Fibroblast of mammary gland (primary cell): ENCODE results near the gene ATM.
"Not testable (repeated sequence)": the region's sequence is repeated elsewhere in the genome, so short reads cannot be mapped to it uniquely, and the experiment has no call there.

Source experiments
- DNase-seq: peaks from one replicate; pipeline ENCODE4 v3.0.0-alpha.2; 2010; ENCODE audit warnings: low read depth
- H3K4me3 ChIP-seq: 2 replicates; pipeline ENCODE4 v1.5.1; 2011; ENCODE audit warnings: low read depth, mild to moderate bottlenecking, low read length, moderate library complexity; ENCODE audit not compliant: control insufficient read depth
- CTCF ChIP-seq: conservative IDR thresholded peaks from 2 replicates; pipeline ENCODE4 v1.5.1; 2011; ENCODE audit warnings: low read depth, low read length, inconsistent platforms; ENCODE audit not compliant: control insufficient read depth, insufficient read depth

Gene ATM

GRCh38 chr11:108370990-108371389 lies 148.1 kb downstream of the ATM start:
- TF ChIP-seq CTCF = no peak
- peak; percentile 27 for DNase-seq
- H3K4me3 ChIP-seq = no peak overlapping the region

GRCh38 chr11:108373505-108373904 lies 150.6 kb downstream of the ATM start:
- DNase-seq, H3K4me3 ChIP-seq: not testable (repeated sequence)

GRCh38 chr11:108388576-108388975 lies 165.7 kb downstream of the ATM start:
- TF ChIP-seq CTCF = no peak
- no peak overlapping the region for H3K4me3 ChIP-seq
- DNase-seq = no peak

GRCh38 chr11:108392353-108392752 lies 169.5 kb downstream of the ATM start:
- TF ChIP-seq CTCF = no peak
- no peak overlapping the region for H3K4me3 ChIP-seq
- no peak for DNase-seq

GRCh38 chr11:108393046-108393445 lies 170.2 kb downstream of the ATM start:
- no peak for TF ChIP-seq CTCF
- H3K4me3 ChIP-seq = no peak overlapping the region
- DNase-seq = no peak

GRCh38 chr11:108394744-108395284 lies 171.9 kb downstream of the ATM start:
- DNase-seq = no peak
- TF ChIP-seq CTCF = no peak
- no peak overlapping the region for H3K4me3 ChIP-seq

- DNase-seq, H3K4me3 ChIP-seq: not testable (repeated sequence)
Observed at GRCh38 chr11:108396672-108397071, 173.8 kb downstream of the ATM start.

- DNase-seq = no peak
- no peak for TF ChIP-seq CTCF
- no peak overlapping the region for H3K4me3 ChIP-seq
Observed at GRCh38 chr11:108398439-108398838, 175.6 kb downstream of the ATM start.
